HG02840 (cell line): ENCODE results near the gene DLG2.
A peak's percentile ranks its signal among the peaks of the same experiment; 100 is the strongest.

Source experiments
- ATAC-seq: cut with Tn5 transposase; IDR thresholded peaks from one replicate; pipeline ENCODE4 v1.9.1; 2021; ENCODE audit warnings: mild to moderate bottlenecking, moderate library complexity, moderate number of reproducible peaks; ENCODE audit not compliant: unreplicated experiment, low FRiP score

The DLG2 gene

DNA sequence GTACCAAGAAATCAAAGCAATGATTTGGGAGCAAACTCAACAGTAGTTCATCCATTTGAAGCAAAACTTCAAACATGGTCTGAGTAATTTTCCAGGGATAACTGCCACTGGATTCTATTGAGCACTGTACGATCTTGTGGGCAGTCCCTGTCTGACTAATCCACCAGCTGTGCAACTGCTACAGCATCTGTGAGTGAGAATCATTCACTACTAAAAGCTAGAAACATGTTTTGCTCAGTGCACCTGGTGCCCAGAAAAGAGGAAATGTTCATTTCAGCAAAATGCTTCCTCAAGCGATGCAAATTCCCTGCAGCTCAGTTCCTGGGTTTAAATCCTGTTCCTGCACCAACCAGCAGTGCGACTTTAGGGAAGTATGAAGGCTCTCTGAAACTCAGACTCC lies 1077.9 kb downstream of the DLG2 start:
- ATAC-seq = peak; percentile 99

DNA sequence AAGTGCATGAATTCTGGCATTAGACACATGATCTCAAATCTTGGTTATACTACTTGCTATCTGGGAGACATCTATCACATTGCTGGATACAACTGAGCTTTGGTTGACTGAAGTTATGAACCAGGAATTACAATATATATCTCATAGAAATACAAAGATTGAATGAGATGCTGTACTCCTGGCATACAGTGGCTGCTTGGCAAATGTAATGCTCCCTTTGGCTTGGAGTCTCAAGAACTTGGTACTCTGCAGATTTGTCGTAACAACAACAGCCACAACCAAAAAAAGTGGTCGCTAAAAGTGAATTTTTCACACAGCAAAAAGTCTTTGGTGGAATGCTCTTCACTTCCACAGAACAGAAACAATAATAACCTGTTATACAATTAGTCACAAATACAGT lies 1082.6 kb downstream of the DLG2 start:
- no peak for ATAC-seq

DNA sequence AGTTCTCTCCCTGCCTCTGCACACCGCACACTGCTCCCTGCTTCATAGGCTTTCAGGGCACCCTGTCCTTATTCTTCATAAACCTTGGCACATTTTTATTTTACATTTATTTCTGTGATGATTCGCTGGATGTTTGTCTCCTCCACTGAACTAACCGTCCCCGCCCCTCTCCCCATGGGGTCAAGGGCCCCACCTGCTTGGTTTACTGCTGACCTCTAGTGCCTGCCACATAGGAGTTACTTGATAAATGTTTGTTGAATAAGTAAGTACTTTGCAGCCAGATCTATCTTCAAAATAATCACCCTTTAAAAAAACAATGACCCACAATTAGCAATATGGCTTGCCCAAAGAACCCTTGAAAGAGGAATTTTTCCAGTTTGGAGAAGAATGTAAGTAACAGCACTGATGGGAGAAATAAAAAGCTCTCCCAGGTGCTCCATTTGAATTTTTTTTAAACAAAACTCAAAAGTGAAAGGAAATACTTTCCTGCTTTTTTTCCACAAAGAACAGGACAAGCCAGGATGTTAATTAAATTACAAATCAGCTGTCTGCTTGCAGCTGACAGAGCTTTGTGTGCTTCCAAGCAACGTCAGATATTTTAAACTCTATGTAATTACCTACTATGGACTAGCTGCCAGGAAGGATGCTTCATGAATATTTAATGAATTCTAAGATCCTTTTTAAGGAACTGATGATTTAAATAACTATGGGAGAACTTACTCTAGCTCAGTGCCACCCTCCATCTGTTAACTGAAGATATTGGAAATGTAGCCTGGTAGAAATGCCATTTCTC lies 1083.6 kb downstream of the DLG2 start:
- no peak for ATAC-seq

DNA sequence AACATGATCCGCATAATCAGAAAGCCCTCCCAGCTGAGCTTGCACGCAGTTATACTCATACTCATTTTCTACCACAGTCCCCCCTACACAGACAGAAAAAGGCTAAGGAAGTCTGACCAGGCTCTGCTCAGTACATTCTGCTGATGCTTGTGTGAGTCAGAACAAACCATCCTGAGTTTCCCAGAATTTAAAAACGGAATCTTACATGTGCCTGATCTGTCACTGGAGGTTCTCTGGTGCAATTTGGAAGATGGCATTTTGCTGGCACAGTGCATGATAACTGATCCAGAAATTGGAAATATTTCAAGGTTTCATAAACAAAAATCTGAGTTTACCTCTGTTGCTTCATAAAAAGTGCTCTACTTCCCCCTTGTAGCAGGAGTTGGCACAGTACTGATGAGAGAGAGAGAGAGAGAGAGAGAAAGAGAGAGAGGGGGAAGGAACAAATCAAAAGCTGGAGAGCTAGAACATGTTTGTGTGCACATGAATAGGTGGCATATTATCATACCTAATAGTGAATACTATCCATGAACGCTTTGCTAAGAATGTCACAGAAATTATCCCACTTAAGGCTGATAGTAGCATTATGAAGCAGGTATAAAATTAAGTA lies 1085.3 kb downstream of the DLG2 start:
- ATAC-seq = no peak

DNA sequence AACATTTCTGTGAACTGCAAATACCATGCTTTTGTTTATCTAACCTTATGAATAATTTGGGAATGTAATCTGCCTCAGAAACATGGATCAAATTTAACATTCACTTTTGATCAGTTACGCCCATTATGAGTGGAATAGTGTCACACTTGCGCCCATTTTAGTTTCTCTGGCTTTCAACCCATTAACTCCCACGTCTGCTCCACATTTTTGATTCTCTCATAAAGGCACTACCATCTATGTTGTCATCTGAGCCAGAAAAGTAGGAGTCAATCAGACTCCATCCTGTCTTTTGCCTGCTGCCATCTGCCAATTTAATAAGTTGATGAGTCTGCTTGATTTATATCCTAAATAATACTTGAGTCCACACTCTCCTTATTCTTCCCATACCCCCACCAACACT lies 1090.7 kb downstream of the DLG2 start:
- ATAC-seq = no peak

DNA sequence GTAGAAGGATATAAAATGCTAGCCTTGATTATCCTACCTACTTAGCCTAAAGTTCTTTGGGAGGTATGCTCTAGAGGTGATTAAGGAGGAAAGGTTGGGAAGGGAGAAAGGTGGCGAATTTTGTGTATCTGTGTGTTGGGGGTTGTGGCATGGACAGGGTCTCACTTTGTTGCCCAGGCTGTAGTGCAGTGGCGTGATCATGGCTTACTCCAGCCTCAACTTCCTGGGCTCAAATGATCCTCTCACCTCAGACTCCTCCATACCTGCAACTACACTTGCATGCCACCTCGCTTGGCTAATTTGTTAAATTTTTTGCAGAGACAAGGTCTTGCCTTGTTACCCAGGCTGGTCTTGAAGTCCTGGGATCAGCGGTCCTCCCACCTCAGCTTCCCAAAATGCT lies 1094.8 kb downstream of the DLG2 start:
- ATAC-seq = no peak

DNA sequence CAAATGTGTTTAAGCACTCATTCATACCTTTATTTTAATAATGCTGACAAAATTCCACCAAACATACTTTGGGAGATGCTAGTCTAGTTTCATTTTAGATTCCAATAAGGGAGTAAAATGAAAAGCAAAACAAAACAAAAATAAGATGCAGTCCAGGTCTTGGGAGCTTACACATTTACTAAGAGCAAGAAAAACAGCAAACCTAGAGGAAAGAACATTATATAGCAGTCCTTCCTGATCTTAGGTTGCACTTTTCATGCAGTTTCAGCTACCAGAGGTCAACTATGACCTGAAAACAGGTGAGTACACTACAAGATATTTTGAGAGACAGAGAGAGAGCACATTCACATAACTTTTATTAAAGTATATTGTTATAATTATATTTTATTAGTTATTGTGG lies 1100.9 kb downstream of the DLG2 start:
- ATAC-seq = no peak

DNA sequence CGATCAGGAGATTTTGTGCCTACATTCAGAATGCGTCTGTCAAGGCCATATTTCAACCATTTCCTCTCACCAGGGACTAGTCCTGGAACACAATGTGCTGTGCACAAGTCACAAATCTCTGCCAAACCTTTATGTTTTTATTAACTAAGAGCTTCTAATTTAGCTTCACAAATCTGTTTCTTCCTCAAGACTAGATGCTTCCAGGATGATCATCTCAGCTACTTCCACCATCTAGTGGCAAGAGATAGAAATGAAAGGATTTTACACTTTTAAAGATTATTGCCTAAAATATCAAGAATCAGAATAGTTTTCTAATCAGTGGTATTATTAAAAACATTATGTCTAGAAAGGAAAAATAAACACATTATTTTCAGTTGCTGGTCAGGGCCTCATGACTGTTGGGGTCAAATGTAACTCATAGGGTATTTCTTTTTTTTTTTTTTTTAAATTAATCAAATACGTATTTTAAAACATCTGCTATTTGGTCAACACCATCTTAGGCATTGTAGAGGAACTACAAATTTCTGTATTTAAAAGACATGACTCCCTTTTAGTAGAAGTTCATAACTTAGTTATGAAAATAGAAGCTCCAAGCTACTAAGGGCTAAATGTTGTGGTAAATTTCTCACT lies 1102.6 kb downstream of the DLG2 start:
- no peak for ATAC-seq

DNA sequence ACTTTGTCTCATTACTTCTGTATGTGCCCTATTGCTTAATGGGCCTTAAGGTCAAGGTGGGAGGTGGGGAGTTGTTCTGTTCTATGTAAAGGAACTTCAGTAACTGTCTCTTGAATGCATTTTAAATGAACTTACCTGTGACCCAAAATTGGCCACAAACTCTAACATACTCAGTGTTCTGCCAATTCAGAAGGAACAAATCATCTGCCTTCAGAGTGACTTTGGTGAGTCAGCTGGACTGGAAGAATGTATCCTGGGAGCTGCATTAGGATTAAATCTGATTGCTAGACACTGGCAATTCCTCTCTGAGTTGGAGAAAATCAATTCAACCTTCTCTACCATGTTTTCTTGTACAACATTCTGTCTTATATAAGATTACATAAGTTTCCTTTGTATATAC lies 1104.8 kb downstream of the DLG2 start:
- no peak for ATAC-seq

DNA sequence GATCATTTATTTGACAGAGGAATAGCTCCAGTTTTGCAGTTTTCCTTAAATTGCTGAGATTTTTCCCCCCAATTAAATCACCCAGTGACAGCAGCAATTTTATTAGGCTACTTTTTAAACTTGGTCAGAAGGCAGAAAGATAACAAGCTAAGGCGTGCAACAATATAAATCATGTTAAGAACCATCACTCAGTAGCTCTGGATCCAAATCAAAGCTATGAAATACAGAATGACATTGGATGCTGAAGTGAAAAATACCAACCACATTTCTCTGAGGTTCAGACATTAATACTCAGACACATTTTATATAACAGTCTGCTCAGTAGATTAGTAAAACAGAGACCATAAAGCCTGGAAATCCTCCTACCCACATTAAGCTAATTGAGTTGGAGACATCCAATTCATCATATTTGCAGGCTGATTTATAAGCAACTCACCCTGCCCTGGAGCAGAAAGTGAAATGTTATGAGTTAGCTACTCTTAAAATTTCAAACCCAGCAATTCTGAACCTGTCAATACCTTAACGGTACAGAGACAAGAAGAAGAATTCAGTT lies 1108.4 kb downstream of the DLG2 start:
- ATAC-seq = no peak

DNA sequence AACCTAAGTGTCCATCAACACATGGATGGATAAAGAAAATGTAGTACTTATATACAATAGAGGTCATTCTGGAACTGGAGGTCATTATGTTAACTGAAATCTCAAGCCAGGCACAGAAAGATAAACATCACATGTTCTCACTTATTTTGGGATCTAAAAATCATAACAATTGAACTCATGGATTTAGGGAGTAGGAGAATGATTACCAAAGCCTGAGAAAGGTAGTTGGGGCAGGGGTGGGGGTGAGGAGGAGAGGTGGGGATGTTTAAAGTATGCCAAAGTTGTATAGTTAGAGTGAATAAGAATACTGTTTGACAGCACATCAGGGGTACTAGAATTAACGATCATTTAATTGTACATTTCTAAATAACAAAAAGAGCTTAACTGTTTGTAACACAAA lies 1112.7 kb downstream of the DLG2 start:
- no peak for ATAC-seq

DNA sequence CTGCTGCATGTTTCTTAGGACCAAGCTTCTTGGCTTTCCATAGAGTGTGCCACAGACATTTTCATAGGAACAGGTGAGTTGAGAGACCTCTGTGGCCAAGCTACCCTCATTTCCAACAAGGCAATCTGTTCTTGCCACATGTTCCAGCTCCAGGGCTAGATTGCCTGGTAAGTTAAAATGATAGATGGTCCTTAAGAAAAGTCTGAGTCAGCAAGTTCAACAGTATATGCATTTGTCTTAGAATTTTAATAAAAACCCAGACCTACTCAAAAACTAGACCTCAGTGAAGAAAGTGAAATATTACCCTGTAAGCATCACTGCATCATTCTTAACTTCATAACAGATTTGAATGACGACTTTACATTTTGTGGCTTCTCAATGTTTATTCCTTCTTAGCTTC lies 1123.6 kb downstream of the DLG2 start:
- no peak for ATAC-seq

DNA sequence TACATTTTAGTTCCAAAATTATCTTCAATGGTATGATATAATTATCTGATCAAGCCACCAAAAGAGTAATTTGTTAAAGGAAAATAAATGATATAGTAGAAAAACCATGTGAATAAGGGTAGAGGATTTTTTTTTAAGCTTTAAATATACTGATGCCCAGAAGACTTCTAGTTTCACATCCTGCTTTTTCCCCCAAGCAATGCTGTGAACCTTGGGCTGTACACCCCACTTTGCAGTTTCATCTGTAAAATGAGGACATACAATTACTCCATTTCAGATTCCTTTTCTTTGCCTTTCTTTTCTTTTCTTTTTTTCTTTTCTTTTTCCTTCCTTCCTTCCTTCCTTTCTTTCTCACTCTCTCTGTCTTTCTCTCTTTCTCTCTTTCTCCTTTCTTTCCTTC lies 1125.4 kb downstream of the DLG2 start:
- ATAC-seq = no peak

DNA sequence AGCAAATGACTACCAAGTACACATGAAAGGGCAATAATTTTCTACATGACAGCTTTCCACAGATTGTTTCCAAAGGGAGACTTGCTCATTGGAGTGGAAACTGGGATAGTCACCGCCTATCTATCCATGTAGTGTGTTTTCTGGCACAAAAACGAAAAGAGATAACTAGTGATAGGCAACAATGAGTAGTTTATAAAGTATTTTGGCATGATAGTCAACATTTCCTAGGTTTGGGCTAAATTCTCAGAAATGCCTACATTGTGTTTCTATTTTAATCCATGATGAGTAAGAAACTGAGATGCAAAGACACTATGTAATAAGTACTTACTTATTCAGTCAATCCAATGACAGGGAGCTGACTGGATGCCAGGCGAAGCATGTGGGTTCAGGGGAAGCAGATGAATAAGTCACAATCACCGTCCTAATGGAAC lies 1129.1 kb downstream of the DLG2 start:
- no peak for ATAC-seq

DNA sequence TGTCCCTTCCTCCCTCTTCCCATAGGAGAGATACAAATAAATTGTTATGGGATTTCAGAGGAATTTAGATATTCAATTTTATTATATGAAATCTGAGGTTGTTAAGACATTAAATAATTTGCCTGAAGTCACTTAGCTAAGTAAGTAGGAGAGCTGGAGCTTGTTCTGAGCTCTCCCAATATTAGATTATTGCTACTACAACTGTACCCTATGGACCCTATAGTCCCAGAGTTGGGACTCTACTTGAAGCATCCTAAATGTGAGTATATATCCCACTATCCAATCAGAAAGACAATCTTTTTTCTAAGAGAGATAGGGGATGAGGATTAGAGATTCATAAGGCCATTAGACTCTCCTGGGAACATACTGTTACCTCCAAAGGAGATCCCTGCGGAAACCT lies 1130.0 kb downstream of the DLG2 start:
- ATAC-seq = no peak

DNA sequence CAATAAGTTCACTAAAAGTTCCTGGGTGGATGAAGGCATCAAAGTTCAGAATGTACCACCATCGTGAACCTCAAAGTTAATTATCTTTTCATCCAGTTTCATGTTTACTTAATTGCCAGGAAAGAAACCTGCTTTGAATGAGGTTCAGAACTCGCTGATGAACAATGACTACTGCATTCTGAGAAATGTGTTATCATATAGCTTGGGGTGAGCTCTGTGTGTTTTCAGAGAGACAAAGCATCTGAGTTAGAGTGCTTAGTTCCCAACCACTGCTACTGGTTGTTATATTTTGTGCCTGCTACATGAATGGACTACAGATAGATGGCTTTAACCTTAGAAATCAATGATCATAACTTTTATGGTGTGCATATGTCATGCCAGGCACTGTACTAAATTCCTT lies 1131.0 kb downstream of the DLG2 start:
- ATAC-seq = no peak

DNA sequence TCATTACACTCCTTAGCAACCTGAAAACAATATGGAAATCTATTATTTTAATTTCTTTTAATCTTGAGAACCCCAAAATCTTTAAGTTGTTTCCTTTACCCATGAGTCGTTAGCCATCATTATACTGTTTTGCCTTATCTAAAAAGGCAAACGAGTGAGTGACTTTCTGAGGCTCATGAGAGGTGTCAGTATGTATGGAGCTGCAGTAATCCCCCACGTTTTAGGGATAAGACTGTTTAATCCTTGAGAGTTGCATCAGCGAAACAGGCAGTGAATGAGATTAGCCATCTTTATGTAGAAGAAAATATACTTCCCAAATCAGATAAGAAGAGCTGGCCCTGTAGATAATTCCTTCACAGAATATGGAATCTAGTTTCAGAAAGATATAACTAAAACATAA lies 1147.0 kb downstream of the DLG2 start:
- ATAC-seq = no peak

DNA sequence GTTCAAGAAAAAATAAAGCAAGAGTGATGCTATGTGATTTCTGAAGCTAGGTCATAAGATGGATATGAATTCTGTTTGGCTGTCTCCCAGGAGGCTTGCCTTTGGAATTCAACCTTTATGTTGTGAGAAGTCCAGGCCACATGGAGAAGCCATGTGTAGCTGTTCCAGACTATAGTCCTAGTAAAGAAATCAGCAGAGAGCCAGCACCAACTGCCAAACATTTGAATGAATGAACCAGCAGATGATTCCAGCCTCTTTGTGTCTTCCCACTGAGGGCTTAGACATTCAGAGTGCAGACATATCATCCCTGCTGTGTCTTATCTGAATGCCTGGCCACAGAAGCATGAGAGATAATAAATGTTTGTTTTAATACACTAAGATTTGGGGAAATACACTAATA lies 1150.6 kb downstream of the DLG2 start:
- no peak for ATAC-seq

DNA sequence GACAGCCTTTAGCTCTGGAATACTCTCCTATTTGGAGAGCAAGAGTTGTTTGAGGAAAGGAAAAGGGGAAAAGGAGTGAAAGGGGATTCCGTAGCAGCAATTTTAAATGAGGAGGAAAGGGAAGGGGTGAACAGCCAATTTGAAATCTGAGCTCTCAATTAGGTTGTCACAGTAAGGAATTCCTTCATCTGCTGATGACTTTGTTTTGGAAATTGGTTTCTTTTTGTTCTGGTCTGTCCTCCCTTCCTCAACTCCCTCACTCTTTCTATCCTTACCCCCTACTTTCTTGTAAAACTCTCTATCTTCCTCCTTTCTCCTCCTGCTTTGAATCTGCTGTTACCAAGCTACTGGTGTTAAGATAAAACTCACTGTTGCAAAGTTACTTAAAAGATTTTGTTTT lies 1155.6 kb downstream of the DLG2 start:
- ATAC-seq = no peak

DNA sequence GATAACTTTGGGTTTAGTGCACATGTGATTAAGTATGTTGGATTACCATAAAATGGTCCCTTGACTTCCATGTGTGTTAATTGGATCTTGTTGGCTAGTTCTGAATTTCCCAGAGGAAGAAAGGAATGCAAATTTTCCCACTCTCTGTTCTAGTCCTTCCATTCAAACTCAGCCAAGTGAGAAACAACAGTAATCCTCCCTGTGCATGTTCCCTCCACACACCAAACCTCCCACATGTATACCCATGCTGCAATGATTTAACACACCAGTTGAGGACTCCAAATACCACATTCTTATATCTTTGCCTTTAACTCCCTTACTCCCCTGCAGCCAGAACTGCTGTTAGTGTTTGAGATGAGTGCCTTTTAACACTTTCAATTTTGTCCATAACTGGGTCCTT lies 1158.9 kb downstream of the DLG2 start:
- no peak for ATAC-seq

DNA sequence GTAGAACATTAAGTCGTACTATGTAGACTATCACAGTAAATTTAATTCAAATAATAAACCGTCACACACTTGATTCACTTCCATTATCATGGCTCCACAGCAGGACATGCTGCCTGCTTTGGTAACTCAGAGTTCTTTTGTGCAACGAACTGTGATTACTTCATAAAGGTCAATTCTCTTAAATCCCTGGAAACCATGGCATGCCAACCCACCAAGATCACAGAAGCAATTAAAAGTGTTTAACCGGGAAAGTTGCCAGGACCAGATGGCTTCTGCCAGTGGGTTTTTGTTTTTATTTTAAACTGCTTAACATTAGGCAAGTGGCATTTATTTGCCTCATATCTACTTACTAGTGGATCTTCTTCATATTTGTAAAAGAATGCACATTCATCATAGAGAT lies 1162.1 kb downstream of the DLG2 start:
- no peak for ATAC-seq

DNA sequence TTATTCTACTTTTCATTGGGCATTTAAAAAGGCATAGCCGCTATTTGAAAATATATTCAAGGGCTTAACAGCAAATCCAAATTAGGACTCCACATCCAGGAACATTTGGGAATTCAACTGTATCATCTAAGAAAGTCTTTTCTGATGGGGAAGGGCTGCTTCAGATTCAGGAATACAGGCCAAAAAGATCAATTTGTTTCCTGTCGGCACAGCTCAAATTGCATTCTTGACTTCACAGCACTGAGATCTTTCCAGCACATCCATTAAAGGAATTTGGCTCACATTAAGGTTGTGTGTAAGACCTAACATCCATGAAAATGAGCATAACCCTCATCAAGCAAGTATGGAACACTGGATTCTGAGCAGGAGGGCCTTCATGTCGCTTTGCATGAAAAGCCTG lies 1171.5 kb downstream of the DLG2 start:
- ATAC-seq = no peak
